Lung (tissue), 12 donors: ENCODE measurements around the gene FMO5. TPM values are rescaled to one million over a fixed set of nuclear protein-coding genes. Genes with fewer than 3 reads are reported as not detected.

Experiments used
- ATAC-seq: fragments of 200-7000 bp; cut with Tn5 transposase; one replicate; pipeline ENCODE4 v1.9.1; 2020; ENCODE audit warnings: moderate number of reproducible peaks; ENCODE audit not compliant: insufficient read depth, low FRiP score
- DNase-seq, 3 donors: peaks; one replicate each; pipeline ENCODE4 v3.0.0-alpha.2; 2013 to 2017
- H3K27ac ChIP-seq, 2 donors: one replicate each; pipeline ENCODE4 v1.5.1; 2013; ENCODE audit warnings: mild to moderate bottlenecking in 2 of 2, moderate library complexity in 2 of 2, control low read depth in 1 of 2, inconsistent platforms in 1 of 2, low read depth in 1 of 2, low read length in 1 of 2
- H3K27me3 ChIP-seq, 3 donors: one replicate each; pipeline ENCODE4 v1.5.1; 2013; ENCODE audit warnings: low read length in 2 of 3; ENCODE audit not compliant: control insufficient read depth in 3 of 3, insufficient read depth in 3 of 3
- H3K36me3 ChIP-seq, 4 donors: one replicate each; pipeline ENCODE4 v1.5.1; 2013; ENCODE audit warnings: low read length in 4 of 4, mild to moderate bottlenecking in 1 of 4, moderate library complexity in 1 of 4; ENCODE audit not compliant: control insufficient read depth in 4 of 4, insufficient read depth in 4 of 4
- H3K4me1 ChIP-seq, 5 donors: one replicate each; pipeline ENCODE4 v1.5.1; 2013; ENCODE audit warnings: low read length in 5 of 5, mild to moderate bottlenecking in 2 of 5, moderate library complexity in 1 of 5; ENCODE audit not compliant: control insufficient read depth in 5 of 5, insufficient read depth in 5 of 5
- H3K4me3 ChIP-seq: one replicate; pipeline ENCODE4 v1.5.1; 2013; ENCODE audit warnings: mild to moderate bottlenecking, control low read depth, moderate library complexity
- H3K9ac ChIP-seq, 2 donors: one replicate each; pipeline ENCODE4 v1.5.1; 2013; ENCODE audit warnings: low read length in 2 of 2, control low read depth in 1 of 2; ENCODE audit not compliant: insufficient read depth in 1 of 2
- H3K9me3 ChIP-seq, 4 donors: one replicate each; pipeline ENCODE4 v1.5.1; 2013; ENCODE audit warnings: low read length in 3 of 4, mild to moderate bottlenecking in 1 of 4, moderate library complexity in 1 of 4; ENCODE audit not compliant: control insufficient read depth in 4 of 4, insufficient read depth in 3 of 4
- CTCF ChIP-seq: IDR thresholded peaks from 2 replicates; pipeline ENCODE4 v1.5.1; 2012; ENCODE audit warnings: mild to moderate bottlenecking; ENCODE audit errors: control extremely low read depth, extremely low read depth
- WGBS, 2 donors: extraction: QIAGEN DNeasy Blood & Tissue Kit; methylation state at CpG; one replicate each; pipeline ENCODE4 v1.1.7; 2013; 5-methylcytosine and 5-hydroxymethylcytosine counted together
- polyA plus RNA-seq, 2 donors: library from polyadenylated mRNA; stranded (reverse); fragments of 200-250 nt; gene quantifications; one replicate each; pipeline ENCODE4 v1.2.1, GENCODE V29; 2013
- total RNA-seq, 2 donors: library from RNA; depleted of rRNA in 1 of 2; stranded (reverse); fragments of >200 nt in 1 of 2; gene quantifications; one replicate each; pipeline ENCODE4 v1.2.1, GENCODE V29; 2014 to 2021
- donor health status: control.
- donor health status: control.
- donor health status: Bipolar disorder and iron deficiency.
- donor health status: healthy.
- donor health status: DM: yes; HTN: yes; CAD: no.

The FMO5 gene
- total and polyA plus RNA-seq, 4 donors, result 10.4 to 78.6 (median 28.2) TPM

- WGBS, 2 donors, result 63 to 73% methylated on average over 3 of the region's 3 CpGs
- H3K27ac ChIP-seq, result no peak overlapping the region
- ATAC-seq, result no peak
Observed at GRCh38 chr1:147216124-147216523, 9.0 kb downstream of the FMO5 start.

GRCh38 chr1:147215540-147215916 is 9.6 kb downstream of the FMO5 start:
- no peaks in the 10 kb centered on the region for H3K9me3 ChIP-seq
- H3K9ac ChIP-seq, result no peak overlapping the region
- peaks cover 0 to 5% (median 0%) of the 10 kb centered on the region in 5 donors for H3K4me1 ChIP-seq
- DNase-seq (no peak), ATAC-seq (no peak)
- no peaks in the 10 kb centered on the region for H3K27me3 ChIP-seq
- peaks cover 0 to 5% (median 0%) of the 10 kb centered on the region in 4 donors for H3K36me3 ChIP-seq
- no peak overlapping the region for H3K4me3 ChIP-seq
- 39 to 71% methylated on average over 2 of the region's 2 CpGs for WGBS, 2 donors
- H3K27ac ChIP-seq, result no peak overlapping the region
- TF ChIP-seq CTCF, result no peak

More at GRCh38 chr1:147216124-147216523, 9.0 kb downstream of the FMO5 start:
- H3K4me3 ChIP-seq, result no peak overlapping the region
- H3K4me1 ChIP-seq, result peaks cover 0 to 5% (median 0%) of the 10 kb centered on the region in 5 donors
- no peaks in the 10 kb centered on the region for H3K27me3 ChIP-seq
- TF ChIP-seq CTCF, result no peak
- no peaks in the 10 kb centered on the region for H3K9me3 ChIP-seq
- DNase-seq, result no peak
- H3K36me3 ChIP-seq, result peaks cover 0 to 3% (median 0%) of the 10 kb centered on the region in 4 donors
- H3K9ac ChIP-seq, result no peak overlapping the region

- H3K4me1 ChIP-seq, result peaks cover 0 to 5% (median 0%) of the 10 kb centered on the region in 5 donors
- no peaks in the 10 kb centered on the region for H3K9me3 ChIP-seq
- no peak for TF ChIP-seq CTCF
- DNase-seq (no peak), ATAC-seq (no peak)
- no peak overlapping the region for H3K9ac ChIP-seq
- no peaks in the 10 kb centered on the region for H3K27me3 ChIP-seq
- H3K27ac ChIP-seq, result no peak overlapping the region
- no peak overlapping the region for H3K4me3 ChIP-seq
- H3K36me3 ChIP-seq, result peaks cover 0 to 5% (median 0%) of the 10 kb centered on the region in 4 donors
Observed at GRCh38 chr1:147214842-147215539, 10.1 kb downstream of the FMO5 start.

GRCh38 chr1:147214325-147214724 is 10.8 kb downstream of the FMO5 start:
- ATAC-seq (no peak), DNase-seq (no peak)
- Histone ChIP-seq H3K36me3 (peaks cover 0 to 5% (median 0%) of the 10 kb centered on the region in 4 donors), H3K27me3 (no peaks in the 10 kb centered on the region), H3K4me1 (peaks cover 0 to 5% (median 0%) of the 10 kb centered on the region in 5 donors), H3K9ac (no peak overlapping the region), H3K9me3 (no peaks in the 10 kb centered on the region), H3K4me3 (no peak overlapping the region), H3K27ac (no peak overlapping the region)
- 86 to 87% methylated on average over 7 of the region's 7 CpGs for WGBS, 2 donors
- TF ChIP-seq CTCF, result no peak
